HepG2 (cell line): Measurements from ENCODE around the gene DTD2. TPM values are rescaled to one million over a fixed set of nuclear protein-coding genes. Genes with fewer than 3 reads are reported as not detected.

Experiments used
- ATAC-seq: fragments of 200-7000 bp; cut with Tn5 transposase; 3 replicates; pipeline ENCODE4 v1.9.1; 2020; ENCODE audit warnings: mild to moderate bottlenecking, moderate library complexity
- Bru-seq: library from RNA; stranded (reverse); fragments of 400-500 nt; gene quantifications from one replicate; lab custom pipeline; 2021; lab: Mats Ljungman, UMichigan
- BruChase-seq, 2 experiments: library from RNA; stranded (reverse); fragments of 400-500 nt; gene quantifications; one replicate each; lab custom pipeline; 2021; lab: Mats Ljungman, UMichigan
- BruUV-seq: library from RNA; stranded (reverse); fragments of 400-500 nt; replicated peaks from 2 replicates; lab custom pipeline; 2021; lab: Mats Ljungman, UMichigan
- CTCF ChIA-PET: fragments of 300-600 bp; formaldehyde crosslinking; extraction: SDS; loops from one replicate; lab custom pipeline; 2021; ENCODE audit warnings: low total read pairs, inconsistent platforms, low intra/inter-chr PET ratio; lab: Yijun Ruan, JAX
- POLR2A ChIA-PET: fragments of 350-600 bp; sonication (Branson Sonifier 250); formaldehyde crosslinking; loops from one replicate; lab custom pipeline; 2020; ENCODE audit warnings: antibody characterized with exemption, inconsistent platforms; lab: Yijun Ruan, JAX
- DNase-seq: peaks from one replicate; pipeline ENCODE4 v3.0.0-alpha.2; 2015; ENCODE audit warnings: low spot score
- FAIRE-seq: peaks from 3 replicates; lab custom pipeline; 2011; peaks lifted over from hg19 to GRCh38; lab: Jason Lieb, UNC
- H2AFZ ChIP-seq: one replicate; pipeline ENCODE4 v1.6.1; 2011; ENCODE audit warnings: low read length, inconsistent platforms
- H3K27ac ChIP-seq: fragments of 300-600 bp; 3 replicates; pipeline ENCODE4 v1.8.0; 2011; ENCODE audit warnings: mixed run types, mild to moderate bottlenecking, mixed read lengths, low read length, inconsistent platforms; ENCODE audit not compliant: insufficient read depth; ENCODE audit errors: extremely low read length
- H3K27me3 ChIP-seq, 2 experiments: fragments of 200-600 bp in 1 of 2; 2 replicates in 1 of 2; 3 replicates in 1 of 2; pipeline versions ENCODE4 v1.6.0 to v1.8.0; 2011; ENCODE audit warnings: low read length in 2 of 2, mild to moderate bottlenecking in 2 of 2, moderate library complexity in 2 of 2, inconsistent platforms in 1 of 2; ENCODE audit not compliant: insufficient read depth in 2 of 2, control insufficient read depth in 1 of 2
- H3K36me3 ChIP-seq, 2 experiments: fragments of 200-600 bp in 1 of 2; replicated peaks in 1 of 2; 2 replicates in 1 of 2; 3 replicates in 1 of 2; pipeline versions ENCODE4 v1.5.1 to v1.8.0; 2011; ENCODE audit warnings: low read length in 2 of 2, inconsistent platforms in 1 of 2; ENCODE audit not compliant: insufficient read depth in 2 of 2, control insufficient read depth in 1 of 2
- H3K4me1 ChIP-seq: 2 replicates; pipeline ENCODE4 v1.5.1; 2012; ENCODE audit warnings: low read length, inconsistent platforms; ENCODE audit not compliant: insufficient read depth
- H3K4me2 ChIP-seq: 2 replicates; pipeline ENCODE4 v1.6.0; 2011; ENCODE audit warnings: low read depth, low read length, inconsistent platforms
- H3K4me3 ChIP-seq, 3 experiments: fragments of 200-600 bp in 1 of 3; sonication (generic), shearing (Covaris generic) in 1 of 3; replicated peaks in 1 of 3; 2 replicates each; pipeline ENCODE4 v1.5.1; 2011 to 2016; ENCODE audit warnings: low read length in 3 of 3, inconsistent platforms in 2 of 3, low read depth in 2 of 3, mild to moderate bottlenecking in 2 of 3, control low read depth in 1 of 3, mixed read lengths in 1 of 3; ENCODE audit not compliant: insufficient read depth in 1 of 3
- H3K79me2 ChIP-seq: one replicate; pipeline ENCODE4 v1.6.1; 2011; ENCODE audit warnings: low read length, inconsistent platforms; ENCODE audit not compliant: insufficient read depth
- H3K9ac ChIP-seq: 2 replicates; pipeline ENCODE4 v1.6.0; 2011; ENCODE audit warnings: mild to moderate bottlenecking, low read depth, low read length, inconsistent platforms; ENCODE audit not compliant: insufficient read depth
- H3K9me3 ChIP-seq: 2 replicates; pipeline ENCODE4 v1.5.1; 2012; ENCODE audit warnings: mild to moderate bottlenecking, low read length
- H4K20me1 ChIP-seq: 2 replicates; pipeline ENCODE4 v1.6.0; 2011; ENCODE audit warnings: inconsistent platforms, mild to moderate bottlenecking, low read length, moderate library complexity; ENCODE audit not compliant: insufficient read depth
- ATAD3A ChIP-seq: sonication (generic); formaldehyde crosslinking; IDR thresholded peaks from 2 replicates; pipeline ENCODE4 v1.4.0; 2020; ENCODE audit warnings: missing genetic modification reagents
- CERS6 ChIP-seq: sonication (generic); formaldehyde crosslinking; IDR thresholded peaks from 2 replicates; pipeline ENCODE4 v1.5.0; 2020; ENCODE audit warnings: missing genetic modification reagents
- GATAD2A ChIP-seq: IDR thresholded peaks from 2 replicates; pipeline ENCODE4 v1.6.1; 2016
- GPBP1L1 ChIP-seq: sonication (generic); formaldehyde crosslinking; IDR thresholded peaks from 2 replicates; pipeline ENCODE4 v1.5.0; 2020; ENCODE audit warnings: mild to moderate bottlenecking, missing genetic modification reagents
- HOXA9 ChIP-seq: sonication (generic); formaldehyde crosslinking; IDR thresholded peaks from 2 replicates; pipeline ENCODE4 v1.8.1; 2022; ENCODE audit warnings: missing genetic modification reagents, mild to moderate bottlenecking, moderate library complexity, borderline replicate concordance
- IRF9 ChIP-seq: sonication (generic); formaldehyde crosslinking; IDR thresholded peaks from 2 replicates; pipeline ENCODE4 v1.8.0; 2022; ENCODE audit warnings: missing genetic modification reagents, mild to moderate bottlenecking, borderline replicate concordance
- SATB2 ChIP-seq: sonication (generic); formaldehyde crosslinking; IDR thresholded peaks from 2 replicates; pipeline ENCODE4 v1.5.0; 2020; ENCODE audit warnings: missing genetic modification reagents
- ZBTB3 ChIP-seq: sonication (generic); formaldehyde crosslinking; IDR thresholded peaks from 2 replicates; pipeline ENCODE4 v1.4.0; 2020; ENCODE audit warnings: low read depth, mild to moderate bottlenecking, moderate library complexity, missing genetic modification reagents, borderline replicate concordance
- ZBTB38 ChIP-seq: sonication (generic); formaldehyde crosslinking; IDR thresholded peaks from 2 replicates; pipeline ENCODE4 v1.5.1; 2020; ENCODE audit warnings: mild to moderate bottlenecking, missing genetic modification reagents
- ZMAT5 ChIP-seq: sonication (generic); formaldehyde crosslinking; IDR thresholded peaks from 2 replicates; pipeline ENCODE4 v1.5.0; 2020; ENCODE audit warnings: mild to moderate bottlenecking, low read depth, missing genetic modification reagents, borderline replicate concordance
- ZNF740 ChIP-seq: sonication (generic); formaldehyde crosslinking; IDR thresholded peaks from 2 replicates; pipeline ENCODE4 v1.4.0; 2020; ENCODE audit warnings: missing genetic modification reagents
- ZNF792 ChIP-seq: IDR thresholded peaks from 2 replicates; pipeline ENCODE4 v1.6.1; 2016
- WGBS: methylation state at CpG from one replicate; pipeline ENCODE4 v1.1.6; 2017; ENCODE audit warnings: low lambda C conversion rate; 5-methylcytosine and 5-hydroxymethylcytosine counted together
- in situ Hi-C: cut with HindIII; loops from 2 replicates; pipeline ENCODE4 v1.10.0; 2017; ENCODE audit warnings: low pct_unique_long_range_greater_than_20kb; ENCODE audit not compliant: extremely low pct_ligation_motif_present
- intact Hi-C: fragments of 100-400 bp; cut with micrococcal nuclease; formaldehyde crosslinking; loops from one replicate; pipeline ENCODE4 v1.10.0; 2022; ENCODE audit not compliant: unreplicated experiment
- long read RNA-seq, 2 experiments: library from RNA in 1 of 2; library from polyadenylated mRNA in 1 of 2; stranded (forward) in 1 of 2; unstranded in 1 of 2; transcript quantifications; one replicate each; pipeline ENCODE4 v2.0.0, GENCODE V29; 2019 to 2022
- polyA minus RNA-seq, 3 experiments: library from RNA; depleted of rRNA, polyadenylated mRNA; stranded (reverse); fragments of >200 nt; gene quantifications; 2 replicates each; pipeline ENCODE4 v1.2.3, GENCODE V29; 2011; ENCODE audit warnings: low replicate concordance in 1 of 3
- polyA plus RNA-seq, 8 experiments: library from polyadenylated mRNA; depleted of rRNA in 3 of 8; stranded (reverse) in 7 of 8; unstranded in 1 of 8; fragments of >200 nt; fragmentation: Illumina TruSeq in 4 of 8; extraction: Trizol in 4 of 8; gene quantifications; 2 replicates each; pipeline versions ENCODE4 v1.2.1 to v1.2.3, GENCODE V29; 2011 to 2016; ENCODE audit warnings: low read depth in 4 of 8, missing spikeins in 1 of 8, mixed read lengths in 1 of 8; ENCODE audit not compliant: insufficient read depth in 1 of 8
- total RNA-seq, 5 experiments: library from RNA; depleted of rRNA; stranded (reverse); fragments of >200 nt; fragmentation: Illumina TruSeq; extraction: Trizol; gene quantifications; 2 replicates each; pipeline ENCODE4 v1.2.3, GENCODE V29; 2016; ENCODE audit warnings: low read depth in 1 of 5

DTD2 gene
- total RNA-seq (2016; rRNA removed; fragmentation: Illumina TruSeq; extraction: Trizol) (49.8 and 68.8 TPM in 2 replicates), polyA plus RNA-seq (2011; rRNA removed) (22.3 and 22.5 TPM in 2 replicates), polyA minus RNA-seq (2011; rRNA and poly(A)+ RNA removed; ENCODE audit: low replicate concordance) (7.0 and 35.4 TPM in 2 replicates), Bru-seq, nascent RNA (percentile 89 among the genes with signal in this experiment), BruChase-seq, experiment 1, labeled RNA remaining after a 6-hour chase (percentile 96 among the genes with signal in this experiment), BruChase-seq, experiment 2, labeled RNA remaining after a 2-hour chase (percentile 94 among the genes with signal in this experiment)
- total RNA-seq (2016; cell fraction: cytosol; rRNA removed; fragmentation: Illumina TruSeq; extraction: Trizol; ENCODE audit: low read depth), result 29.9 and 37.9 TPM in 2 replicates
- total RNA-seq (2016; cell fraction: insoluble cytoplasmic fraction; rRNA removed; fragmentation: Illumina TruSeq; extraction: Trizol), result 53.1 and 63.5 TPM in 2 replicates
- 110 and 116 TPM in 2 replicates for total RNA-seq (2016; cell fraction: membrane; rRNA removed; fragmentation: Illumina TruSeq; extraction: Trizol)
- 23.2 and 25.1 TPM in 2 replicates for total RNA-seq (2016; cell fraction: nucleus; rRNA removed; fragmentation: Illumina TruSeq; extraction: Trizol)
- 29.0 and 29.5 TPM in 2 replicates for polyA plus RNA-seq (2011; cell fraction: cytosol; rRNA removed)
- polyA plus RNA-seq (2011; cell fraction: nucleus; rRNA removed), result 12.9 and 15.9 TPM in 2 replicates
- 22.3 and 30.1 TPM in 2 replicates for polyA plus RNA-seq (2012)
- 23.7 and 37.0 TPM in 2 replicates for polyA plus RNA-seq (2016; cell fraction: cytosol; fragmentation: Illumina TruSeq; extraction: Trizol; ENCODE audit: low read depth)
- 61.0 and 63.9 TPM in 2 replicates for polyA plus RNA-seq (2016; cell fraction: insoluble cytoplasmic fraction; fragmentation: Illumina TruSeq; extraction: Trizol; ENCODE audit: low read depth)
- polyA plus RNA-seq (2016; cell fraction: membrane; fragmentation: Illumina TruSeq; extraction: Trizol; ENCODE audit: low read depth), result 76.4 and 78.9 TPM in 2 replicates
- 28.5 and 28.7 TPM in 2 replicates for polyA plus RNA-seq (2016; cell fraction: nucleus; fragmentation: Illumina TruSeq; extraction: Trizol; ENCODE audit: insufficient read depth, low read depth)
- 28.0 and 32.8 TPM in 2 replicates for polyA minus RNA-seq (2011; cell fraction: cytosol; rRNA and poly(A)+ RNA removed)
- 26.9 and 32.9 TPM in 2 replicates for polyA minus RNA-seq (2011; cell fraction: nucleus; rRNA and poly(A)+ RNA removed)
- long read RNA-seq, experiment 1, partial matches to known transcripts, result 0 of 4 reads
- long read RNA-seq, experiment 1, other reads (novel, unspliced or antisense), result 0 of 4 reads
- long read RNA-seq, experiment 2, partial matches to known transcripts, result 0 of 37 reads
- long read RNA-seq, experiment 2, other reads (novel, unspliced or antisense), result 35 of 37 reads

GRCh38 chr14:31456841-31457664 lies at the start of gene DTD2:
Gene DTD2 (minus strand): TSS chr14:31457506. CDS start chr14:31457393, 113 bp downstream.
- ATAC-seq (peak; percentile 98), FAIRE-seq (peak; percentile 32), DNase-seq (peak; percentile 98)
- peaks cover 11% of the 10 kb centered on the region for H3K79me2 ChIP-seq
- intact Hi-C loops (loop anchor here (1.0 to 5.0 kb wide), 7 partner anchors 37 to 800 kb away; partner anchors contain the start of genes HEATR5A, HECTD1, NUBPL and RNU6-7), in situ Hi-C loops (loop anchor here (5.0 kb wide), 1 partner anchor 35 kb away; the partner anchor contains the start of gene HEATR5A)
- WGBS, result 1% methylated on average over 69 of the region's 70 CpGs
- peak within 1 kb of the TSS; percentile 93 for H3K9ac ChIP-seq
- ChIA-PET POLR2A (interaction anchor here (0.5 to 4.4 kb wide), 36 partner anchors 8 to 835 kb away, joined by 3 to 181 read pairs (median 4); partner anchors contain the start of genes ARHGAP5, HEATR5A, HECTD1 and NUBPL), CTCF (no interaction called here)
- no peaks in the 10 kb centered on the region for H4K20me1 ChIP-seq
- H3K4me3 ChIP-seq, result peak within 1 kb of the TSS; percentile 74 to 88 (median 84)
- peaks cover 21% of the 10 kb centered on the region for H3K4me1 ChIP-seq
- H3K4me2 ChIP-seq, result peak within 1 kb of the TSS; percentile 93
- no peaks in the 10 kb centered on the region; a peak in 1 of 5 replicates for H3K27me3 ChIP-seq
- peak within 1 kb of the TSS; percentile 87 for H3K27ac ChIP-seq
- peaks cover 3 to 4% of the 10 kb centered on the region in 2 experiments; a peak in 3 of 5 replicates for H3K36me3 ChIP-seq
- peak within 1 kb of the TSS; percentile 88 for H2AFZ ChIP-seq
- H3K9me3 ChIP-seq, result no peaks in the 10 kb centered on the region
- TSS peak; percentile 82 for BruUV-seq
- TF ChIP-seq ZBTB38 (CRISPR knock-in tag) (peak; percentile 100), ZNF792 (CRISPR knock-in tag) (peak; percentile 99), GATAD2A (peak; percentile 89), IRF9 (CRISPR knock-in tag) (peak; percentile 100), ZNF740 (CRISPR knock-in tag) (peak; percentile 83; the same call in 1 of the 2 replicates), GPBP1L1 (no peak), ZBTB3 (CRISPR knock-in tag) (peak; percentile 98), ZMAT5 (0 out of 2 replicates have a peak, but pooled peaks have one; percentile 70), ATAD3A (CRISPR knock-in tag) (peak; percentile 94), SATB2 (CRISPR knock-in tag) (peak; percentile 98; the same call in 1 of the 2 replicates), HOXA9 (CRISPR knock-in tag) (peak; percentile 94; the same call in 1 of the 2 replicates), CERS6 (peak; percentile 94)
